Trophoblast cell (in vitro differentiated cells and primary cell): ENCODE measurements around the gene SLC4A1.
A peak's percentile ranks its signal among the peaks of the same experiment; 100 is the strongest.

Source experiments
- DNase-seq, 2 donors: peaks; one replicate each; pipeline ENCODE4 v3.0.0-alpha.2; 2016
- H2AFZ ChIP-seq: 2 replicates; pipeline ENCODE4 v1.6.1; 2013; ENCODE audit warnings: low read length, moderate library complexity, mild to moderate bottlenecking; ENCODE audit not compliant: insufficient read depth, poor library complexity
- H2AK5ac ChIP-seq: 2 replicates; pipeline ENCODE4 v1.6.1; 2013; ENCODE audit warnings: mild to moderate bottlenecking, low read length
- H2BK120ac ChIP-seq: 2 replicates; pipeline ENCODE4 v1.6.1; 2013; ENCODE audit warnings: low read length, mild to moderate bottlenecking, moderate library complexity; ENCODE audit not compliant: insufficient read depth, poor library complexity
- H2BK12ac ChIP-seq: 2 replicates; pipeline ENCODE4 v1.6.1; 2013; ENCODE audit warnings: mild to moderate bottlenecking, low read length, moderate library complexity
- H2BK5ac ChIP-seq: 2 replicates; pipeline ENCODE4 v1.6.1; 2013; ENCODE audit warnings: low read length, low read depth, moderate library complexity, mild to moderate bottlenecking; ENCODE audit not compliant: poor library complexity
- H3K14ac ChIP-seq: 2 replicates; pipeline ENCODE4 v1.6.1; 2013; ENCODE audit warnings: mild to moderate bottlenecking, low read length
- H3K18ac ChIP-seq: 2 replicates; pipeline ENCODE4 v1.6.1; 2013; ENCODE audit warnings: mild to moderate bottlenecking, low read length
- H3K23ac ChIP-seq: 2 replicates; pipeline ENCODE4 v1.6.1; 2013; ENCODE audit warnings: low read length
- H3K27ac ChIP-seq: 2 replicates; pipeline ENCODE4 v1.5.1; 2013; ENCODE audit warnings: low read depth, mild to moderate bottlenecking, inconsistent platforms, low read length, moderate library complexity
- H3K27me3 ChIP-seq: 2 replicates; pipeline ENCODE4 v1.6.1; 2013; ENCODE audit warnings: inconsistent platforms, mild to moderate bottlenecking, low read length, moderate library complexity; ENCODE audit not compliant: insufficient read depth
- H3K36me3 ChIP-seq, 2 experiments: 1 replicate in 1 of 2; 2 replicates in 1 of 2; pipeline ENCODE4 v1.6.1; 2013; ENCODE audit warnings: low read length in 2 of 2, mild to moderate bottlenecking in 2 of 2, moderate library complexity in 1 of 2; ENCODE audit not compliant: insufficient read depth in 2 of 2, control insufficient read depth in 1 of 2
- H3K4ac ChIP-seq: 2 replicates; pipeline ENCODE4 v1.6.1; 2013; ENCODE audit warnings: low read depth, mild to moderate bottlenecking, low read length, moderate library complexity
- H3K4me1 ChIP-seq, 2 experiments: 1 replicate in 1 of 2; 2 replicates in 1 of 2; pipeline ENCODE4 v1.6.1; 2013; ENCODE audit warnings: low read length in 2 of 2, mild to moderate bottlenecking in 2 of 2, moderate library complexity in 1 of 2; ENCODE audit not compliant: insufficient read depth in 2 of 2, control insufficient read depth in 1 of 2
- H3K4me2 ChIP-seq: 2 replicates; pipeline ENCODE4 v1.6.1; 2013; ENCODE audit warnings: inconsistent platforms, mild to moderate bottlenecking, low read length, moderate library complexity
- H3K4me3 ChIP-seq: 2 replicates; pipeline ENCODE4 v1.5.1; 2013; ENCODE audit warnings: mild to moderate bottlenecking, low read depth, low read length, inconsistent platforms
- H3K79me1 ChIP-seq: one replicate; pipeline ENCODE4 v1.6.1; 2013; ENCODE audit warnings: low read length
- H3K79me2 ChIP-seq: 2 replicates; pipeline ENCODE4 v1.6.1; 2013; ENCODE audit warnings: low read length, mild to moderate bottlenecking; ENCODE audit not compliant: control insufficient read depth, insufficient read depth, poor library complexity
- H3K9ac ChIP-seq: 2 replicates; pipeline ENCODE4 v1.6.1; 2013; ENCODE audit warnings: mild to moderate bottlenecking, low read length
- H3K9me3 ChIP-seq: 2 replicates; pipeline ENCODE4 v1.6.1; 2013; ENCODE audit warnings: low read depth, mild to moderate bottlenecking, control low read depth, inconsistent platforms, low read length; ENCODE audit not compliant: insufficient read depth
- H4K12ac ChIP-seq: 2 replicates; pipeline ENCODE4 v1.6.1; 2013; ENCODE audit warnings: low read depth, mild to moderate bottlenecking, low read length, moderate library complexity
- H4K8ac ChIP-seq: 2 replicates; pipeline ENCODE4 v1.6.1; 2013; ENCODE audit warnings: low read depth, mild to moderate bottlenecking, low read length, moderate library complexity
- H4K91ac ChIP-seq: one replicate; pipeline ENCODE4 v1.6.1; 2013; ENCODE audit warnings: low read depth, mild to moderate bottlenecking, low read length, moderate library complexity
- WGBS: extraction: QIAGEN DNeasy Blood & Tissue Kit; methylation state at CpG from one replicate; pipeline ENCODE4 v1.1.7; 2013; ENCODE audit warnings: missing lambda C conversion rate; ENCODE audit not compliant: insufficient read length, insufficient coverage; ENCODE audit errors: extremely low coverage; 5-methylcytosine and 5-hydroxymethylcytosine counted together

The SLC4A1 gene

GRCh38 chr17:44230140-44230539 is 37.8 kb downstream of the SLC4A1 start:
- Histone ChIP-seq H3K27ac (no peak overlapping the region), H3K4me1 (no peaks in the 10 kb centered on the region), H3K4me2 (no peak overlapping the region), H2BK5ac (no peak overlapping the region), H2AFZ (no peak overlapping the region), H3K79me1 (no peaks in the 10 kb centered on the region), H3K9ac (no peak overlapping the region), H3K27me3 (no peaks in the 10 kb centered on the region), H3K9me3 (no peaks in the 10 kb centered on the region), H2BK120ac (no peak overlapping the region), H3K4ac (no peak overlapping the region), H3K23ac (no peak overlapping the region), H3K14ac (no peak overlapping the region), H3K36me3 (no peaks in the 10 kb centered on the region), H4K12ac (no peak overlapping the region), H3K4me3 (no peak overlapping the region), H2BK12ac (no peak overlapping the region), H3K18ac (no peak overlapping the region), H4K91ac (no peak overlapping the region), H3K79me2 (no peaks in the 10 kb centered on the region), H4K8ac (no peak overlapping the region), H2AK5ac (no peak overlapping the region)
- no CpG with 5 or more reads among the region's 9 CpGs for WGBS
- DNase-seq: no peak

- H3K9me3 ChIP-seq: no peaks in the 10 kb centered on the region
- DNase-seq: no peak
- no peak overlapping the region for H3K23ac ChIP-seq
- H3K4me3 ChIP-seq: no peak overlapping the region
- H3K4me1 ChIP-seq: no peaks in the 10 kb centered on the region
- H3K4me2 ChIP-seq: no peak overlapping the region
- no peak overlapping the region for H2BK12ac ChIP-seq
- H2AFZ ChIP-seq: no peak overlapping the region
- H3K27me3 ChIP-seq: no peaks in the 10 kb centered on the region
- H3K18ac ChIP-seq: no peak overlapping the region
- H4K12ac ChIP-seq: no peak overlapping the region
- no peak overlapping the region for H2BK5ac ChIP-seq
- H4K8ac ChIP-seq: no peak overlapping the region
- no CpG with 5 or more reads among the region's 6 CpGs for WGBS
- H3K14ac ChIP-seq: no peak overlapping the region
- H2BK120ac ChIP-seq: no peak overlapping the region
- no peak overlapping the region for H2AK5ac ChIP-seq
- H4K91ac ChIP-seq: no peak overlapping the region
- no peaks in the 10 kb centered on the region for H3K79me2 ChIP-seq
- H3K27ac ChIP-seq: no peak overlapping the region
- H3K4ac ChIP-seq: no peak overlapping the region
- H3K79me1 ChIP-seq: no peaks in the 10 kb centered on the region
- H3K9ac ChIP-seq: no peak overlapping the region
- no peaks in the 10 kb centered on the region for H3K36me3 ChIP-seq
Measured at GRCh38 chr17:44229090-44229489, 38.8 kb downstream of the SLC4A1 start.

GRCh38 chr17:44223541-44224071 is 44.3 kb downstream of the SLC4A1 start:
- no peak overlapping the region for H3K9ac ChIP-seq
- no CpG with 5 or more reads among the region's 7 CpGs for WGBS
- H3K4me2 ChIP-seq: no peak overlapping the region
- no peak overlapping the region for H2BK120ac ChIP-seq
- no peak for DNase-seq
- no peak overlapping the region for H2AK5ac ChIP-seq
- no peak overlapping the region for H3K27ac ChIP-seq
- no peak overlapping the region for H2BK5ac ChIP-seq
- H3K4me1 ChIP-seq: peaks cover 0 to 10% of the 10 kb centered on the region in 2 experiments
- H4K8ac ChIP-seq: no peak overlapping the region
- no peak overlapping the region for H3K4me3 ChIP-seq
- H3K18ac ChIP-seq: no peak overlapping the region
- H3K79me2 ChIP-seq: peaks cover 19% of the 10 kb centered on the region
- H4K12ac ChIP-seq: no peak overlapping the region
- no peak overlapping the region for H2AFZ ChIP-seq
- H3K79me1 ChIP-seq: peaks cover 28% of the 10 kb centered on the region
- no peaks in the 10 kb centered on the region for H3K9me3 ChIP-seq
- no peak overlapping the region for H3K4ac ChIP-seq
- H3K23ac ChIP-seq: no peak overlapping the region
- H2BK12ac ChIP-seq: no peak overlapping the region
- no peaks in the 10 kb centered on the region for H3K27me3 ChIP-seq
- no peaks in the 10 kb centered on the region for H3K36me3 ChIP-seq
- H3K14ac ChIP-seq: no peak overlapping the region
- H4K91ac ChIP-seq: no peak overlapping the region

GRCh38 chr17:44222112-44222869 is 45.6 kb downstream of the SLC4A1 start:
- no CpG with 5 or more reads among the region's 36 CpGs for WGBS
- H3K36me3 ChIP-seq: peaks cover 0 to 6% of the 10 kb centered on the region in 2 experiments
- H3K4ac ChIP-seq: no peak overlapping the region
- no peak overlapping the region for H2AK5ac ChIP-seq
- H3K18ac ChIP-seq: peak overlapping the region; percentile 10
- DNase-seq: peak; percentile 83 to 84
- no peak overlapping the region for H4K12ac ChIP-seq
- no peaks in the 10 kb centered on the region for H3K9me3 ChIP-seq
- peak overlapping the region; percentile 93 for H3K4me2 ChIP-seq
- no peak overlapping the region for H2BK5ac ChIP-seq
- peaks cover 26% of the 10 kb centered on the region for H3K79me2 ChIP-seq
- peak overlapping the region; percentile 35 for H3K27ac ChIP-seq
- no peak overlapping the region for H3K23ac ChIP-seq
- peaks cover 32% of the 10 kb centered on the region for H3K79me1 ChIP-seq
- peak overlapping the region; percentile 7 for H3K14ac ChIP-seq
- peak overlapping the region; percentile 73 for H3K9ac ChIP-seq
- peak overlapping the region; percentile 4 for H2BK120ac ChIP-seq
- peak overlapping the region; percentile 42 for H3K4me3 ChIP-seq
- peaks cover 8 to 15% of the 10 kb centered on the region in 2 experiments for H3K4me1 ChIP-seq
- no peak overlapping the region for H2BK12ac ChIP-seq
- peak overlapping the region; percentile 7 for H4K8ac ChIP-seq
- H2AFZ ChIP-seq: no peak overlapping the region
- no peaks in the 10 kb centered on the region for H3K27me3 ChIP-seq
- no peak overlapping the region for H4K91ac ChIP-seq
